Measurements from ENCODE around the gene TERB1. TPM values are rescaled to one million over a fixed set of nuclear protein-coding genes. Genes with fewer than 3 reads are reported as not detected.

Gene TERB1
- total and polyA plus RNA-seq, 10 donors, result 0.04 to 0.41 TPM; not detected in 8

DNA sequence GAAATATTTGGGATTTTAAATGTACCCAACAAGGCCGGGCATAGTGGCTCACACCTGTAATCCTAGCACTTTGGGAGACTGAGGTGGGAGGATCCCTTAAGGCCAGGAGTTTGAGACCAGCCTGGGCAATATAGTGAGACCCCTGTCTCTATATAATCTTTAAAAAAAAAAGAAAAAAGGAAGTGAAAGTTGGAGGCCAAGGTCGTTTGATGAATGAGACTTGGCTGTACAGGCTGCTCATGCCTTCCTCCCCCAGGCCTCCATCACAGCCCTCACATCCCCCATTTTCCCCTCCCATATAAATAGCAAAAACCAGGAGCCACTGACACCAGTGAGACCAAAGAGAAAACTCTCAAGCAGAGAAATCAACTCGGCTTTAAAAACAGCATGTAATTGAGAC lies 39.5 kb upstream of the TERB1 start:
- no peak overlapping the region for H3K27ac ChIP-seq
- WGBS, 5 donors, result 49 to 56% (median 55%) methylated on average over 3 of the region's 3 CpGs
- no peaks in the 10 kb centered on the region for H3K9me3 ChIP-seq
- TF ChIP-seq POLR2A (IDR thresholded peaks at IDR 0.05), result no peak
- TF ChIP-seq, protein P1, sequence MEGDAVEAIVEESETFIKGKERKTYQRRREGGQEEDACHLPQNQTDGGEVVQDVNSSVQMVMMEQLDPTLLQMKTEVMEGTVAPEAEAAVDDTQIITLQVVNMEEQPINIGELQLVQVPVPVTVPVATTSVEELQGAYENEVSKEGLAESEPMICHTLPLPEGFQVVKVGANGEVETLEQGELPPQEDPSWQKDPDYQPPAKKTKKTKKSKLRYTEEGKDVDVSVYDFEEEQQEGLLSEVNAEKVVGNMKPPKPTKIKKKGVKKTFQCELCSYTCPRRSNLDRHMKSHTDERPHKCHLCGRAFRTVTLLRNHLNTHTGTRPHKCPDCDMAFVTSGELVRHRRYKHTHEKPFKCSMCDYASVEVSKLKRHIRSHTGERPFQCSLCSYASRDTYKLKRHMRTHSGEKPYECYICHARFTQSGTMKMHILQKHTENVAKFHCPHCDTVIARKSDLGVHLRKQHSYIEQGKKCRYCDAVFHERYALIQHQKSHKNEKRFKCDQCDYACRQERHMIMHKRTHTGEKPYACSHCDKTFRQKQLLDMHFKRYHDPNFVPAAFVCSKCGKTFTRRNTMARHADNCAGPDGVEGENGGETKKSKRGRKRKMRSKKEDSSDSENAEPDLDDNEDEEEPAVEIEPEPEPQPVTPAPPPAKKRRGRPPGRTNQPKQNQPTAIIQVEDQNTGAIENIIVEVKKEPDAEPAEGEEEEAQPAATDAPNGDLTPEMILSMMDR (IDR thresholded peaks at IDR 0.05 in 8 of 11, conservative IDR thresholded peaks at IDR 0.05 in 3 of 11), result no peak
- TF ChIP-seq POLR2AphosphoS5 (IDR thresholded peaks at IDR 0.05), result no peak
- peaks cover 7 to 16% (median 13%) of the 10 kb centered on the region in 6 donors for H3K4me1 ChIP-seq
- H3K4me3 ChIP-seq, result no peak overlapping the region
- intact Hi-C loops (cut with DNase I; ENCODE audit: low total_unique reads), result no loop called here
- DNase-seq, result no peak
- H3K27me3 ChIP-seq (replicated peaks in 1 of 7), result peaks cover 8 to 32% (median 23%) of the 10 kb centered on the region in 7 donors
- H3K36me3 ChIP-seq, result no peaks in the 10 kb centered on the region

DNA sequence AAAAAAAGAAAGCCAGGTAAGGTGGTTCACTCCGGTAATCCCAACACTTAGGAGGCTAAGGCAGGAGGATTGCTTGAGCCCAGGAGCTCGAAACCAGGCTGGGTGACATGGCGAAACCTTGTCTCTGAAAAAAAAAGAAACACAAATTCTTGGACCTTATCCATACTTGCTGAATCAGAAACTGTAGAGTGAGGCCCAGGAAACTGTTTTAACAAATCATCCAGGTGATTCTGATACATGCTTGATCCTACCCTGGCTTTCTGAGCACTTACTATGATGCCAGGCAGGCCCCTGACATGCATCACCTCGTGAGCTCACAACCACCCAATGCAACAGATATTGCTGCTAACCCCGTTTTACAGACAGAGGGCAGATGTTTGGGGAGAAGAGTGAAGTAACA lies 33.4 kb upstream of the TERB1 start:
- 83 to 92% (median 87%) methylated on average over 5 of the region's 5 CpGs for WGBS, 5 donors

DNA sequence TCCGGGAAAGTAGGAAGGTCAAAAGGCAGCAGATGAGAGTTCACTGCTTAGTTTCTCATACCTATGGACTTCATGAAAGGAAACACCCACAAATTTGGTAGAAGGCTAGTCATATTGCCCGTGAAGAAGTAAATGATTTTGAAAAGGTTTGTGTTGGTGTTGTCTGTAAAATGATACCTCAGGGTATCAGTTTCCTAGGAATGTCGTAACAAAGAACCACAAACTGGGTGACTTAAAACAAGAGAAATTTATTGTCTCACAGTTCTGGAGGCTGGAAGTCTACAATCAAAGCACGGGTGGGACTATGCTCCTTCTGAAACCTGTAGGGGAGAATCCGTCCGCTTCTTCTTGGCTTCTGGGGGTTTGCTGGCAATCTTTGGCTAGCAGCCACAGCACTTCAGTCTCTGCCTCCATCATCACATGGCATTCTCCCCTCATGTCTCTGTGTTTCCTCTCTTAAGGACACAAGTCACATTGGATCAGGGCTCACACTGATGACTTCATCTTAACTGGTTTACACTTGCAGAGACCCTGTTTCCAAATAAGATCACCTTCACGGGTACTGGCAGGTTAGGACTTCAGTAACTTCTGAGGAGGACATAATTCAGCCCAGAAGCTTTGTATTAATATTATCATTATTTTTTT lies 31.4 kb upstream of the TERB1 start:
- H3K36me3 ChIP-seq, result peaks cover 0 to 7% (median under 1%) of the 10 kb centered on the region in 6 donors
- DNase-seq, result no peak
- no peak overlapping the region for H3K27ac ChIP-seq
- H3K4me3 ChIP-seq, result no peak overlapping the region
- no peaks in the 10 kb centered on the region for H3K9me3 ChIP-seq
- H3K4me1 ChIP-seq, result peaks cover 10 to 34% (median 26%) of the 10 kb centered on the region in 6 donors
- peaks cover 0 to 6% (median 0%) of the 10 kb centered on the region in 7 donors for H3K27me3 ChIP-seq (replicated peaks in 1 of 7)
- TF ChIP-seq, protein P1 (IDR thresholded peaks at IDR 0.05 in 8 of 11, conservative IDR thresholded peaks at IDR 0.05 in 3 of 11), result no peak
- TF ChIP-seq POLR2AphosphoS5 (IDR thresholded peaks at IDR 0.05), result no peak
- WGBS, 5 donors, result 77 to 91% (median 79%) methylated on average over 7 of the region's 7 CpGs
- intact Hi-C loops (cut with DNase I; ENCODE audit: low total_unique reads), result no loop called here

More for the DNA sequence above, 33.4 kb upstream of the TERB1 start:
- no peak for DNase-seq
- H3K4me3 ChIP-seq, result no peak overlapping the region
- H3K36me3 ChIP-seq, result no peaks in the 10 kb centered on the region
- intact Hi-C loops (cut with DNase I; ENCODE audit: low total_unique reads), result no loop called here
- peaks cover 0 to 6% (median 0%) of the 10 kb centered on the region in 7 donors for H3K27me3 ChIP-seq (replicated peaks in 1 of 7)
- no peak for TF ChIP-seq POLR2AphosphoS5 (IDR thresholded peaks at IDR 0.05)
- no peak for TF ChIP-seq POLR2A (IDR thresholded peaks at IDR 0.05)
- TF ChIP-seq, protein P1 (IDR thresholded peaks at IDR 0.05 in 8 of 11, conservative IDR thresholded peaks at IDR 0.05 in 3 of 11), result no peak
- no peak overlapping the region for H3K27ac ChIP-seq
- H3K9me3 ChIP-seq, result no peaks in the 10 kb centered on the region
- peaks cover 3 to 15% (median 10%) of the 10 kb centered on the region in 6 donors for H3K4me1 ChIP-seq

DNA sequence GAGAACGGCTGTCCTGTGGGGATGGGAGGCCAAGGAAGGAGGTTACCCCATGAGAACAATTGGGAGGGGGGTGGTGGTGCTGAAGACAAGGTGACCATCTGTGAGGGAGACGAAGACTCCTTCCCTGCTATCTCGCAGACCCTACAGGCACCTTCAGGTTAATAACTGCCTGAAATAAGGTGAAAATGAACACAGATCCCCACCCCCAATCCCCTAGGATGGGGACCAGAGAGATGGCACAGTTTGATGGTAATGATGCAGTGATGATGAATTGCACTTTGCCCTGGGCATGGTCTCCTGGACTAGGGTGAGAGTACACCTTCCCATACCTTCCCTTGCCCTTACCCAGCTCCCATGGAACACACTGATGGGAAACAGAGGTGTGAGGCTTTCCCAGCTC lies 30.8 kb upstream of the TERB1 start:
- TF ChIP-seq, protein P1 (IDR thresholded peaks at IDR 0.05 in 8 of 11, conservative IDR thresholded peaks at IDR 0.05 in 3 of 11), result no peak
- TF ChIP-seq POLR2AphosphoS5 (IDR thresholded peaks at IDR 0.05) (no peak), POLR2A (IDR thresholded peaks at IDR 0.05) (no peak)
- no peak overlapping the region for H3K4me3 ChIP-seq
- H3K27ac ChIP-seq, result no peak overlapping the region
- H3K4me1 ChIP-seq, result peaks cover 10 to 40% (median 26%) of the 10 kb centered on the region in 6 donors
- DNase-seq, result no peak
- H3K27me3 ChIP-seq (replicated peaks in 1 of 7), result peaks cover 0 to 6% (median 0%) of the 10 kb centered on the region in 7 donors
- intact Hi-C loops (cut with DNase I; ENCODE audit: low total_unique reads), result no loop called here
- no peaks in the 10 kb centered on the region for H3K9me3 ChIP-seq
- WGBS, 5 donors, result 74 to 83% (median 79%) methylated on average over 3 of the region's 3 CpGs
- peaks cover 0 to 13% (median 5%) of the 10 kb centered on the region in 6 donors for H3K36me3 ChIP-seq
